ENCODE results near the gene RCAN2.

DNA sequence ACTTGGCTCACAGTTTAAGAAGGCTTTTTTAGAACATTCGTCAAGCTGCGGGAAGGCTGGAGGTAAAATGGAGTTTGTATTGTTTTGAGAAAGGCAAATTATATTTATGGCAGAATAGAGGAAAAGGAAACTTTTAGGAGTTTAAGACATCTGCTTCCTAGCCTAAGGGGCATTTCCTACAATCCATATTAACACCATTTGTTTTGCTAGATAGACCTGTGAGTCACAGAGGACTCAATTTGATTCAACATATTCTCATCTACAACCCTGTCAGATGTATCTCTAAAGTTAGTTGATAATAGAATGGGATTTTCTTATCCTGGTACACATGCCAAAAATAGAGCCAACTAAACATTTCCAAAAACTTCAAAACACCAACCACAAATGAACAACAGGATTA is 35.0 kb downstream of the RCAN2 start:
- TF ChIP-seq EZH2phosphoT487 (IDR thresholded peaks at IDR 0.05; ENCODE audit: unreplicated experiment): no peak
- TF ChIP-seq, protein P1, sequence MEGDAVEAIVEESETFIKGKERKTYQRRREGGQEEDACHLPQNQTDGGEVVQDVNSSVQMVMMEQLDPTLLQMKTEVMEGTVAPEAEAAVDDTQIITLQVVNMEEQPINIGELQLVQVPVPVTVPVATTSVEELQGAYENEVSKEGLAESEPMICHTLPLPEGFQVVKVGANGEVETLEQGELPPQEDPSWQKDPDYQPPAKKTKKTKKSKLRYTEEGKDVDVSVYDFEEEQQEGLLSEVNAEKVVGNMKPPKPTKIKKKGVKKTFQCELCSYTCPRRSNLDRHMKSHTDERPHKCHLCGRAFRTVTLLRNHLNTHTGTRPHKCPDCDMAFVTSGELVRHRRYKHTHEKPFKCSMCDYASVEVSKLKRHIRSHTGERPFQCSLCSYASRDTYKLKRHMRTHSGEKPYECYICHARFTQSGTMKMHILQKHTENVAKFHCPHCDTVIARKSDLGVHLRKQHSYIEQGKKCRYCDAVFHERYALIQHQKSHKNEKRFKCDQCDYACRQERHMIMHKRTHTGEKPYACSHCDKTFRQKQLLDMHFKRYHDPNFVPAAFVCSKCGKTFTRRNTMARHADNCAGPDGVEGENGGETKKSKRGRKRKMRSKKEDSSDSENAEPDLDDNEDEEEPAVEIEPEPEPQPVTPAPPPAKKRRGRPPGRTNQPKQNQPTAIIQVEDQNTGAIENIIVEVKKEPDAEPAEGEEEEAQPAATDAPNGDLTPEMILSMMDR (conservative IDR thresholded peaks at IDR 0.05; ENCODE audit: low read depth in 2 of 2): no peak
- no peak for TF ChIP-seq ZNF114 (CRISPR knock-in tag; IDR thresholded peaks at IDR 0.05)
- TF ChIP-seq POLR2AphosphoS5 (IDR thresholded peaks at IDR 0.05; ENCODE audit: low read depth): no peak
- no peak for TF ChIP-seq EZH2 (IDR thresholded peaks at IDR 0.05; ENCODE audit: low read depth, unreplicated experiment)
- TF ChIP-seq, protein P2, sequence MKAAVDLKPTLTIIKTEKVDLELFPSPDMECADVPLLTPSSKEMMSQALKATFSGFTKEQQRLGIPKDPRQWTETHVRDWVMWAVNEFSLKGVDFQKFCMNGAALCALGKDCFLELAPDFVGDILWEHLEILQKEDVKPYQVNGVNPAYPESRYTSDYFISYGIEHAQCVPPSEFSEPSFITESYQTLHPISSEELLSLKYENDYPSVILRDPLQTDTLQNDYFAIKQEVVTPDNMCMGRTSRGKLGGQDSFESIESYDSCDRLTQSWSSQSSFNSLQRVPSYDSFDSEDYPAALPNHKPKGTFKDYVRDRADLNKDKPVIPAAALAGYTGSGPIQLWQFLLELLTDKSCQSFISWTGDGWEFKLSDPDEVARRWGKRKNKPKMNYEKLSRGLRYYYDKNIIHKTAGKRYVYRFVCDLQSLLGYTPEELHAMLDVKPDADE (IDR thresholded peaks at IDR 0.05): no peak
- TF ChIP-seq, protein P3, sequence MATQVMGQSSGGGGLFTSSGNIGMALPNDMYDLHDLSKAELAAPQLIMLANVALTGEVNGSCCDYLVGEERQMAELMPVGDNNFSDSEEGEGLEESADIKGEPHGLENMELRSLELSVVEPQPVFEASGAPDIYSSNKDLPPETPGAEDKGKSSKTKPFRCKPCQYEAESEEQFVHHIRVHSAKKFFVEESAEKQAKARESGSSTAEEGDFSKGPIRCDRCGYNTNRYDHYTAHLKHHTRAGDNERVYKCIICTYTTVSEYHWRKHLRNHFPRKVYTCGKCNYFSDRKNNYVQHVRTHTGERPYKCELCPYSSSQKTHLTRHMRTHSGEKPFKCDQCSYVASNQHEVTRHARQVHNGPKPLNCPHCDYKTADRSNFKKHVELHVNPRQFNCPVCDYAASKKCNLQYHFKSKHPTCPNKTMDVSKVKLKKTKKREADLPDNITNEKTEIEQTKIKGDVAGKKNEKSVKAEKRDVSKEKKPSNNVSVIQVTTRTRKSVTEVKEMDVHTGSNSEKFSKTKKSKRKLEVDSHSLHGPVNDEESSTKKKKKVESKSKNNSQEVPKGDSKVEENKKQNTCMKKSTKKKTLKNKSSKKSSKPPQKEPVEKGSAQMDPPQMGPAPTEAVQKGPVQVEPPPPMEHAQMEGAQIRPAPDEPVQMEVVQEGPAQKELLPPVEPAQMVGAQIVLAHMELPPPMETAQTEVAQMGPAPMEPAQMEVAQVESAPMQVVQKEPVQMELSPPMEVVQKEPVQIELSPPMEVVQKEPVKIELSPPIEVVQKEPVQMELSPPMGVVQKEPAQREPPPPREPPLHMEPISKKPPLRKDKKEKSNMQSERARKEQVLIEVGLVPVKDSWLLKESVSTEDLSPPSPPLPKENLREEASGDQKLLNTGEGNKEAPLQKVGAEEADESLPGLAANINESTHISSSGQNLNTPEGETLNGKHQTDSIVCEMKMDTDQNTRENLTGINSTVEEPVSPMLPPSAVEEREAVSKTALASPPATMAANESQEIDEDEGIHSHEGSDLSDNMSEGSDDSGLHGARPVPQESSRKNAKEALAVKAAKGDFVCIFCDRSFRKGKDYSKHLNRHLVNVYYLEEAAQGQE (IDR thresholded peaks at IDR 0.05; ENCODE audit: unreplicated experiment): no peak
- TF ChIP-seq CREB1 (CRISPR knock-in tag; IDR thresholded peaks at IDR 0.05; ENCODE audit: low read depth): no peak
- no peak for TF ChIP-seq ZNF331 (CRISPR knock-in tag; IDR thresholded peaks at IDR 0.05; ENCODE audit: low read depth)
- no peak for TF ChIP-seq JUNB (IDR thresholded peaks at IDR 0.05; ENCODE audit: unreplicated experiment)
- no peak for TF ChIP-seq NANOG (IDR thresholded peaks at IDR 0.05; ENCODE audit: borderline replicate concordance)
